A172 (cell line): ENCODE measurements around the gene FAR2. TPM values are rescaled to one million over a fixed set of nuclear protein-coding genes. Genes with fewer than 3 reads are reported as not detected.
"Not testable (repeated sequence)": the region's sequence is repeated elsewhere in the genome, so short reads cannot be mapped to it uniquely, and the experiment has no call there.

ENCODE experiments used
- DNase-seq: peaks from one replicate; pipeline ENCODE4 v3.0.0-alpha.2; 2015; ENCODE audit warnings: low spot score
- total RNA-seq: library from RNA; depleted of rRNA; stranded (reverse); fragments of >200 nt; shearing (Covaris generic); gene quantifications from 2 replicates; pipeline ENCODE4 v1.2.3, GENCODE V29; 2014

FAR2 gene
- total RNA-seq, 1 experiment from 2014 or later = 13.9 TPM

GRCh38 chr12:29278673-29279420 lies 129.8 kb downstream of the FAR2 start:
- no peak for DNase-seq

- DNase-seq = no peak
Measured at GRCh38 chr12:29281371-29282005, 132.4 kb downstream of the FAR2 start.

GRCh38 chr12:29282031-29282816 lies 133.1 kb downstream of the FAR2 start:
- no peak for DNase-seq

GRCh38 chr12:29283969-29284700 lies 135.1 kb downstream of the FAR2 start:
- DNase-seq = no peak

GRCh38 chr12:29286081-29286790 lies 137.2 kb downstream of the FAR2 start:
- no peak for DNase-seq

- DNase-seq = no peak
Measured at GRCh38 chr12:29287622-29288021, 138.5 kb downstream of the FAR2 start.

- no peak for DNase-seq
Measured at GRCh38 chr12:29288031-29288430, 139.0 kb downstream of the FAR2 start.

GRCh38 chr12:29290475-29290874 lies 141.4 kb downstream of the FAR2 start:
- DNase-seq = not testable (repeated sequence)

- no peak for DNase-seq
Measured at GRCh38 chr12:29291226-29291625, 142.1 kb downstream of the FAR2 start.

- DNase-seq = no peak
Measured at GRCh38 chr12:29299633-29300032, 150.6 kb downstream of the FAR2 start.

GRCh38 chr12:29301114-29301513 lies 152.0 kb downstream of the FAR2 start:
- no peak for DNase-seq

GRCh38 chr12:29304388-29304787 lies 155.3 kb downstream of the FAR2 start:
- no peak for DNase-seq

- no peak for DNase-seq
Measured at GRCh38 chr12:29306266-29306665, 157.2 kb downstream of the FAR2 start.

- DNase-seq = no peak
Measured at GRCh38 chr12:29306682-29307081, 157.6 kb downstream of the FAR2 start.

- DNase-seq = no peak
Measured at GRCh38 chr12:29309320-29309902, 160.3 kb downstream of the FAR2 start.

- no peak for DNase-seq
Measured at GRCh38 chr12:29310899-29311298, 161.8 kb downstream of the FAR2 start.

GRCh38 chr12:29314416-29314815 lies 165.3 kb downstream of the FAR2 start:
- DNase-seq = no peak

- peak; percentile 71 for DNase-seq
Measured at GRCh38 chr12:29316752-29317151, 167.7 kb downstream of the FAR2 start.

- peak; percentile 70 for DNase-seq
Measured at GRCh38 chr12:29317556-29318363, 168.7 kb downstream of the FAR2 start.
